H1 (cell line): Measurements from ENCODE around the gene PPP1R12B.
"Not testable (repeated sequence)": the region's sequence is repeated elsewhere in the genome, so short reads cannot be mapped to it uniquely, and the experiment has no call there.

ENCODE experiments used
- EZH2 ChIP-seq: fragments of 200-600 bp; sonication (generic); IDR thresholded peaks from 2 replicates; pipeline ENCODE4 v1.7.1; 2012; ENCODE audit warnings: low read depth, mild to moderate bottlenecking, moderate library complexity, low read length, inconsistent platforms; ENCODE audit not compliant: severe bottlenecking
- JUND ChIP-seq: IDR thresholded peaks from 2 replicates; pipeline ENCODE4 v1.6.1; 2011; ENCODE audit warnings: mild to moderate bottlenecking, improper control_type of control experiment, low read length
- POLR2AphosphoS5 ChIP-seq: IDR thresholded peaks from 2 replicates; pipeline ENCODE4 v1.6.1; 2011; ENCODE audit warnings: low read depth, low read length
- SUZ12 ChIP-seq: fragments of 200-600 bp; sonication (generic); IDR thresholded peaks from 2 replicates; pipeline ENCODE4 v1.6.1; 2012; ENCODE audit warnings: mild to moderate bottlenecking, inconsistent platforms, low read length, moderate library complexity, mixed read lengths
- TF ChIP-seq, protein P1 (sequence below), 3 experiments: IDR thresholded peaks; 1 replicate in 2 of 3; 2 replicates in 1 of 3; pipeline versions ENCODE4 v1.5.1 to v1.6.1; 2011; ENCODE audit warnings: low read length in 3 of 3, mild to moderate bottlenecking in 3 of 3, inconsistent platforms in 2 of 3, low read depth in 1 of 3, moderate library complexity in 1 of 3; ENCODE audit not compliant: insufficient read depth in 1 of 3; ENCODE audit errors: control extremely low read depth in 1 of 3

DNA sequence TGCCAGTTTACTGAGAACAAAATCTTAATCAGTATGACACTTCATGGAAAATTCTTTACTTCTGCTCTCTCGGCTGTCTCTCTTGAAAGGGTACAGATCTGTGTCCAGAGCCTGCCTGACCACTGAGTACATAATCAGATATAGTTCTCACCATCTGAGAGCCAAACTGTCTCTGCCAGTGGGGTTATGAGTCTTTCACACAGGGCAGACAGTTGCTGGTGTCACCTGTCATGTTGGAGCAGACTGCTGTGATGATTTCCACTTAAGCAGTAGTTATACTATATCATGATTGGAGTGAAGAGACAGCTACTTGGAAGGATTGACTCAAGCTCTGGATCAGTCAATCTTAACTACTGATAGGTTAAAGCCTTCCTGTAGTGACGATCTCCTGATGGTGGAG is 58.9 kb downstream of the PPP1R12B start:
- not testable (repeated sequence) for TF ChIP-seq JUND, EZH2, POLR2AphosphoS5, SUZ12
- TF ChIP-seq, protein P1, sequence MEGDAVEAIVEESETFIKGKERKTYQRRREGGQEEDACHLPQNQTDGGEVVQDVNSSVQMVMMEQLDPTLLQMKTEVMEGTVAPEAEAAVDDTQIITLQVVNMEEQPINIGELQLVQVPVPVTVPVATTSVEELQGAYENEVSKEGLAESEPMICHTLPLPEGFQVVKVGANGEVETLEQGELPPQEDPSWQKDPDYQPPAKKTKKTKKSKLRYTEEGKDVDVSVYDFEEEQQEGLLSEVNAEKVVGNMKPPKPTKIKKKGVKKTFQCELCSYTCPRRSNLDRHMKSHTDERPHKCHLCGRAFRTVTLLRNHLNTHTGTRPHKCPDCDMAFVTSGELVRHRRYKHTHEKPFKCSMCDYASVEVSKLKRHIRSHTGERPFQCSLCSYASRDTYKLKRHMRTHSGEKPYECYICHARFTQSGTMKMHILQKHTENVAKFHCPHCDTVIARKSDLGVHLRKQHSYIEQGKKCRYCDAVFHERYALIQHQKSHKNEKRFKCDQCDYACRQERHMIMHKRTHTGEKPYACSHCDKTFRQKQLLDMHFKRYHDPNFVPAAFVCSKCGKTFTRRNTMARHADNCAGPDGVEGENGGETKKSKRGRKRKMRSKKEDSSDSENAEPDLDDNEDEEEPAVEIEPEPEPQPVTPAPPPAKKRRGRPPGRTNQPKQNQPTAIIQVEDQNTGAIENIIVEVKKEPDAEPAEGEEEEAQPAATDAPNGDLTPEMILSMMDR (IDR thresholded peaks at IDR 0.05; ENCODE audit: control extremely low read depth in 1 of 3, insufficient read depth in 1 of 3, low read depth in 1 of 3, low read length in 3 of 3): not testable (repeated sequence)
